ENCODE results near the gene LRP1-AS.
"Not testable (repeated sequence)": the region's sequence is repeated elsewhere in the genome, so short reads cannot be mapped to it uniquely, and the experiment has no call there.

DNA sequence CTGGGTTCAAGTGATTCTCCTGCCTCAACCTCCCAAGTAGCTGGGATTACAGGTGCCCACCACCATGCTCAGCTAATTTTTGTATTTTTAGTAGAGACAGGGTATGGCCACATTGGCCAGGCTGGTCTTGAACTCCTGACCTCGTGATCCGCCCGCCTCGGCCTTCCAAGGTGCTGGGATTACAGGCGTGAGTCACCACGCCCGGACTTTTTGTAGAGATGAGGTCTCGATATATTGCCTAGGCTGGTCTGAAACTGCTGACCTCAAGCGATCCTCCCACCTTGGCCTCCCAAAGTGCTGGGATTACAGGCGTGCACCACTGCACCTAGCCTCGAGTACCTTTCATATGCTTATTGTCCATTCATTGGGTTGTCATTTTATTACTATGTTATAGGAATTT lies 26.7 kb downstream of the LRP1-AS start:
- TF ChIP-seq, protein P1, sequence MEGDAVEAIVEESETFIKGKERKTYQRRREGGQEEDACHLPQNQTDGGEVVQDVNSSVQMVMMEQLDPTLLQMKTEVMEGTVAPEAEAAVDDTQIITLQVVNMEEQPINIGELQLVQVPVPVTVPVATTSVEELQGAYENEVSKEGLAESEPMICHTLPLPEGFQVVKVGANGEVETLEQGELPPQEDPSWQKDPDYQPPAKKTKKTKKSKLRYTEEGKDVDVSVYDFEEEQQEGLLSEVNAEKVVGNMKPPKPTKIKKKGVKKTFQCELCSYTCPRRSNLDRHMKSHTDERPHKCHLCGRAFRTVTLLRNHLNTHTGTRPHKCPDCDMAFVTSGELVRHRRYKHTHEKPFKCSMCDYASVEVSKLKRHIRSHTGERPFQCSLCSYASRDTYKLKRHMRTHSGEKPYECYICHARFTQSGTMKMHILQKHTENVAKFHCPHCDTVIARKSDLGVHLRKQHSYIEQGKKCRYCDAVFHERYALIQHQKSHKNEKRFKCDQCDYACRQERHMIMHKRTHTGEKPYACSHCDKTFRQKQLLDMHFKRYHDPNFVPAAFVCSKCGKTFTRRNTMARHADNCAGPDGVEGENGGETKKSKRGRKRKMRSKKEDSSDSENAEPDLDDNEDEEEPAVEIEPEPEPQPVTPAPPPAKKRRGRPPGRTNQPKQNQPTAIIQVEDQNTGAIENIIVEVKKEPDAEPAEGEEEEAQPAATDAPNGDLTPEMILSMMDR (IDR thresholded peaks at IDR 0.05), result not testable (repeated sequence)
- not testable (repeated sequence) for TF ChIP-seq POLR2A (IDR thresholded peaks at IDR 0.05)
